ENCODE data around the gene SUCO. TPM values are rescaled to one million over a fixed set of nuclear protein-coding genes. Genes with fewer than 3 reads are reported as not detected.
A peak's percentile ranks its signal among the peaks of the same experiment; 100 is the strongest.

The SUCO gene
- total and polyA plus RNA-seq, 2 of the 13 experiments (the other 11 are each of a cell fraction or from before 2014, with no cell fraction given): 12.6 to 25.5 TPM

DNA sequence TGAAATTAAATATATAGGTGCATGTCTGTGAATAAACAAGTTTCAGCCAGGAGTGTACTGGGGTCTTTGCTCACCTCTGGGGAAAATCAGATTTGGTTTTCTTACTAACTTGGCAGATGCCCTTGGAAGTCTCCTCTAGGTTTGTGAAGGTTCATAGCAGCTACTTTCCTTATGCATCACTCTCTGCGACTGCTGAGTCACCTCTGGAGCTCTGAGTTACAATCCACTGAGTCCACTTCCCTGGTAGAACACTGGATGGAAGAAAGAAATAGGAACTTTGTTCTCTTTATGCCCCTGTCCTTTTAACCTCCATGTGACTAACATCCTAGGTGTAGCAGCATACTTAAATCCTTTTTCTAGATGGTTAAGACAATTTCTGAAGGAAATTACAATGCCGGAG is 121.6 kb downstream of the SUCO start:
- TF ChIP-seq HNRNPK (IDR thresholded peaks at IDR 0.05; ENCODE audit: low read depth, low read length, poor library complexity, severe bottlenecking) (no peak), NFE2L2 (IDR thresholded peaks at IDR 0.05; ENCODE audit: low read length) (0 out of 2 replicates have a peak, but pooled peaks have one; percentile 44)
- in situ Hi-C loops (cut with HindIII; ENCODE audit: extremely low pct_ligation_motif_present, low pct_unique_long_range_greater_than_20kb) (no loop called here), intact Hi-C loops (cut with micrococcal nuclease; ENCODE audit: unreplicated experiment) (no loop called here)
- Histone ChIP-seq H3K4me3 (replicated peaks in 1 of 3; ENCODE audit: insufficient read depth in 1 of 3, low read depth in 2 of 3, low read length in 3 of 3) (no peak overlapping the region), H4K20me1 (ENCODE audit: insufficient read depth, low read length) (no peaks in the 10 kb centered on the region), H3K27ac (ENCODE audit: extremely low read length, insufficient read depth, low read length) (no peak overlapping the region), H3K9me3 (ENCODE audit: low read length) (no peaks in the 10 kb centered on the region), H3K9ac (ENCODE audit: insufficient read depth, low read depth, low read length) (no peak overlapping the region), H3K79me2 (ENCODE audit: insufficient read depth, low read length) (no peaks in the 10 kb centered on the region), H3K27me3 (ENCODE audit: control insufficient read depth in 1 of 2, insufficient read depth in 2 of 2, low read length in 2 of 2) (no peaks in the 10 kb centered on the region), H3K4me2 (ENCODE audit: low read depth, low read length) (no peak overlapping the region), H3K36me3 (replicated peaks in 1 of 2; ENCODE audit: control insufficient read depth in 1 of 2, insufficient read depth in 2 of 2, low read length in 2 of 2) (no peaks in the 10 kb centered on the region), H3K4me1 (ENCODE audit: insufficient read depth, low read length) (no peaks in the 10 kb centered on the region), H2AFZ (ENCODE audit: low read length) (no peak overlapping the region)
- FAIRE-seq: no peak
- DNase-seq (ENCODE audit: low spot score): no peak
- ATAC-seq: no peak
- 49% methylated on average over 2 of the region's 2 CpGs for WGBS (ENCODE audit: low lambda C conversion rate)
- CTCF ChIA-PET (ENCODE audit: low intra/inter-chr PET ratio, low total read pairs): no interaction called here
- POLR2A ChIA-PET: no interaction called here
- no TSS peak for BruUV-seq (replicated peaks)

DNA sequence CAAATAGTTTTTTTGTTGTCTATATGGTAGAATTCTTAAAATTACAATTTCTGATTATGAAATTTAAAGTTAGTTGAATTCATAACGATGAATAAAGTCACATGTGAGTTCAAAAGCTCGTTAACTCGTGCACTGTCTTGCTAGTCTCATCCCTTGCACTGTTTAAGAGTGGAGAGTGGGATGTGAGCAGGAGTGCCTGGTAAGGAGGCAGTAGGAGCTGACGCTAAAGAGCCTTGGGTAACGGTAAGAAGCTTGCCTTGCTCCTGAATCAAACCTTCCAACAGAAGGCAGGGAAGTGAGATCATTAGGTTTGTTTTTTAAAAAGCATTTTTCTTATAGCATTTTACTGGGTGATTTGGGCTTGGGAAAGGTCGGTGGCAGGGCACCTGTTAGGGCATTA is 123.6 kb downstream of the SUCO start:
- no peak overlapping the region for H3K4me3 ChIP-seq (replicated peaks in 1 of 3; ENCODE audit: insufficient read depth in 1 of 3, low read depth in 2 of 3, low read length in 3 of 3)
- no peaks in the 10 kb centered on the region for H3K36me3 ChIP-seq (replicated peaks in 1 of 2; ENCODE audit: control insufficient read depth in 1 of 2, insufficient read depth in 2 of 2, low read length in 2 of 2)
- intact Hi-C loops (cut with micrococcal nuclease; ENCODE audit: unreplicated experiment) (no loop called here), in situ Hi-C loops (cut with HindIII; ENCODE audit: extremely low pct_ligation_motif_present, low pct_unique_long_range_greater_than_20kb) (no loop called here)
- BruUV-seq (replicated peaks): no TSS peak
- no peaks in the 10 kb centered on the region for H3K4me1 ChIP-seq (ENCODE audit: insufficient read depth, low read length)
- FAIRE-seq (no peak), ATAC-seq (no peak), DNase-seq (ENCODE audit: low spot score) (no peak)
- H3K27me3 ChIP-seq (ENCODE audit: control insufficient read depth in 1 of 2, insufficient read depth in 2 of 2, low read length in 2 of 2): no peaks in the 10 kb centered on the region
- ChIA-PET CTCF (ENCODE audit: low intra/inter-chr PET ratio, low total read pairs) (no interaction called here), POLR2A (no interaction called here)
- no peaks in the 10 kb centered on the region for H3K9me3 ChIP-seq (ENCODE audit: low read length)
- WGBS (ENCODE audit: low lambda C conversion rate): 25% methylated on average over 6 of the region's 6 CpGs
- H3K79me2 ChIP-seq (ENCODE audit: insufficient read depth, low read length): no peaks in the 10 kb centered on the region
- H3K27ac ChIP-seq (ENCODE audit: extremely low read length, insufficient read depth, low read length): no peak overlapping the region
- no peak overlapping the region for H2AFZ ChIP-seq (ENCODE audit: low read length)
- H3K9ac ChIP-seq (ENCODE audit: insufficient read depth, low read depth, low read length): no peak overlapping the region
- no peak overlapping the region for H3K4me2 ChIP-seq (ENCODE audit: low read depth, low read length)
- H4K20me1 ChIP-seq (ENCODE audit: insufficient read depth, low read length): no peaks in the 10 kb centered on the region
- TF ChIP-seq PLRG1 (conservative IDR thresholded peaks at IDR 0.05) (no peak), GZF1 (CRISPR knock-in tag; IDR thresholded peaks at IDR 0.05) (no peak), ZFP36 (IDR thresholded peaks at IDR 0.05; ENCODE audit: borderline replicate concordance, low read depth, low read length, partially characterized antibody) (no peak), ZNF879 (CRISPR knock-in tag; IDR thresholded peaks at IDR 0.05) (no peak), CHD2 (IDR thresholded peaks at IDR 0.05; ENCODE audit: low read depth, low read length) (no peak), ZNF841 (CRISPR knock-in tag; IDR thresholded peaks at IDR 0.05; ENCODE audit: borderline replicate concordance) (no peak), HMG20B (CRISPR knock-in tag; conservative IDR thresholded peaks at IDR 0.05) (no peak), ZNF20 (CRISPR knock-in tag; IDR thresholded peaks at IDR 0.05) (no peak), NRL (CRISPR knock-in tag; IDR thresholded peaks at IDR 0.05; ENCODE audit: borderline replicate concordance) (no peak), GLI4 (CRISPR knock-in tag; IDR thresholded peaks at IDR 0.05; ENCODE audit: borderline replicate concordance) (no peak), ZNF431 (CRISPR knock-in tag; IDR thresholded peaks at IDR 0.05; ENCODE audit: borderline replicate concordance, low read depth) (no peak), JUN (CRISPR knock-in tag; IDR thresholded peaks at IDR 0.05) (no peak), RARA (CRISPR knock-in tag; IDR thresholded peaks at IDR 0.05) (no peak)
- TF ChIP-seq, protein P1, sequence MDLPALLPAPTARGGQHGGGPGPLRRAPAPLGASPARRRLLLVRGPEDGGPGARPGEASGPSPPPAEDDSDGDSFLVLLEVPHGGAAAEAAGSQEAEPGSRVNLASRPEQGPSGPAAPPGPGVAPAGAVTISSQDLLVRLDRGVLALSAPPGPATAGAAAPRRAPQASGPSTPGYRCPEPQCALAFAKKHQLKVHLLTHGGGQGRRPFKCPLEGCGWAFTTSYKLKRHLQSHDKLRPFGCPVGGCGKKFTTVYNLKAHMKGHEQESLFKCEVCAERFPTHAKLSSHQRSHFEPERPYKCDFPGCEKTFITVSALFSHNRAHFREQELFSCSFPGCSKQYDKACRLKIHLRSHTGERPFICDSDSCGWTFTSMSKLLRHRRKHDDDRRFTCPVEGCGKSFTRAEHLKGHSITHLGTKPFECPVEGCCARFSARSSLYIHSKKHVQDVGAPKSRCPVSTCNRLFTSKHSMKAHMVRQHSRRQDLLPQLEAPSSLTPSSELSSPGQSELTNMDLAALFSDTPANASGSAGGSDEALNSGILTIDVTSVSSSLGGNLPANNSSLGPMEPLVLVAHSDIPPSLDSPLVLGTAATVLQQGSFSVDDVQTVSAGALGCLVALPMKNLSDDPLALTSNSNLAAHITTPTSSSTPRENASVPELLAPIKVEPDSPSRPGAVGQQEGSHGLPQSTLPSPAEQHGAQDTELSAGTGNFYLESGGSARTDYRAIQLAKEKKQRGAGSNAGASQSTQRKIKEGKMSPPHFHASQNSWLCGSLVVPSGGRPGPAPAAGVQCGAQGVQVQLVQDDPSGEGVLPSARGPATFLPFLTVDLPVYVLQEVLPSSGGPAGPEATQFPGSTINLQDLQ (CRISPR knock-in tag; IDR thresholded peaks at IDR 0.05): no peak
- TF ChIP-seq, protein P2, sequence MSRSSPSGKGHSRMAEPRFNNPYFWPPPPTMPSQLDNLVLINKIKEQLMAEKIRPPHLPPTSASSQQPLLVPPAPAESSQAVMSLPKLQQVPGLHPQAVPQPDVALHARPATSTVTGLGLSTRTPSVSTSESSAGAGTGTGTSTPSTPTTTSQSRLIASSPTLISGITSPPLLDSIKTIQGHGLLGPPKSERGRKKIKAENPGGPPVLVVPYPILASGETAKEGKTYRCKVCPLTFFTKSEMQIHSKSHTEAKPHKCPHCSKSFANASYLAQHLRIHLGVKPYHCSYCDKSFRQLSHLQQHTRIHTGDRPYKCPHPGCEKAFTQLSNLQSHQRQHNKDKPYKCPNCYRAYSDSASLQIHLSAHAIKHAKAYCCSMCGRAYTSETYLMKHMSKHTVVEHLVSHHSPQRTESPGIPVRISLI (CRISPR knock-in tag; IDR thresholded peaks at IDR 0.05; ENCODE audit: borderline replicate concordance): no peak

All from HepG2 (cell line).